HG02798 (cell line): ENCODE results near the gene COL21A1.
"Not testable (repeated sequence)": the region's sequence is repeated elsewhere in the genome, so short reads cannot be mapped to it uniquely, and the experiment has no call there.

ENCODE experiments used
- ATAC-seq: cut with Tn5 transposase; IDR thresholded peaks from one replicate; pipeline ENCODE4 v1.9.1; 2021; ENCODE audit warnings: mild to moderate bottlenecking; ENCODE audit not compliant: unreplicated experiment, poor library complexity

COL21A1 gene

DNA sequence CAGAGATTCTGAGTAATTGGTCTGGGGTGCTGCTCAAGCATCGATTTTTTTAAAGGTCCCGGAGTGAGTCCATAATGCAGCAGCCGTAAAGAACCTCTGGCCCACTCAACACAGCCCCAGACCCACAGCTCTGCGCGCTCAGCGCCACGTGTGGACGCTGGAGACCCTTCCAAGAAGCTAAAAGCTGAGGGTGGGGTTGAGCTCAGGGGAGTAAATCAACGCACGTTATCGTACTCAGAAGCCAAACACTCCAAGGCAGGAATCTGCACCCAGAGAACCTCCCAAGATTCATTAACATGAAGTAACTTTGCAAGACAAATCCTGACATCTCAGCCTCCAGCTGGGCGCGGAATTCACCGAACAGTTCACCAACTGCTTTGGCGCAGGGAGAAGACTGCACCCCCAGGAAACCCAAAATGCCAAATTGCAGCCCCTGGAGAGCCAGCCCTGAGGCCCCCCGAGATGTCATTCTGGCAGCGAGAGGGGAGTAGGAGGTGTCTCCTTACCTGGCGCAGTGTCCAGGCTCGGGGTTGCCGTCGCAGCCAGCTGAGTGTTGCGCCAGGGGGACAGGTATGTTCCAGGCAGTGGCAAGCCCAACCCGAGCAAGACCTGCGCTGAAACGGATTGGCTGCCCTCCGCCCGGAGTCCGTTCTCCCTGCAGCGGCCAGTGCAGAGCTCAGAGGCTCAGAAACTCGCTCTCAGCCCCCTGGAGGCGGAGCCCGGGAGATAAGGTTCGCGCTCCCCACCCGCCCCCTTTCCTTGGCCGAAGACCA lies at the start of gene COL21A1:
COL21A1 (minus strand) TSS at position 700 of the 773 bp plus-strand sequence. CDS start 64,962 bp downstream, outside the sequence.
- ATAC-seq, result no peak

DNA sequence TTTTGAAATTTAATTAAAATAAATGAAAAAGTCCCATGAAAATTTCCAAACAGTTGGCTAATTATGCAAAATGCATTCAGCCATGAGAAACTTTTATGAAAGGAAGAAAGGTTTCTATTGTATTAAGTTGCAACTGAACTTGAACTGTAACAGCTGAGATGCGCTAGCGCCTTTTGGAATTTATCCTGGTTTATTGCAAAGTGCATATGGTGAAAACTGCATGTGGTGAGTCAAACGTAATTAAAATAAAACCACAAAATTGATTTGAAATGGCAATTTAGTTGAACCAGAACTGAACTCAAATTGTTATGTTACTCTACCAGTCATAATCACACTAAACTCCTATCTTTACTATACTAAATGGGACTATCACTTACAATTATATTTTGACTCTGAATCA lies 46.4 kb upstream of the COL21A1 start:
- no peak for ATAC-seq

DNA sequence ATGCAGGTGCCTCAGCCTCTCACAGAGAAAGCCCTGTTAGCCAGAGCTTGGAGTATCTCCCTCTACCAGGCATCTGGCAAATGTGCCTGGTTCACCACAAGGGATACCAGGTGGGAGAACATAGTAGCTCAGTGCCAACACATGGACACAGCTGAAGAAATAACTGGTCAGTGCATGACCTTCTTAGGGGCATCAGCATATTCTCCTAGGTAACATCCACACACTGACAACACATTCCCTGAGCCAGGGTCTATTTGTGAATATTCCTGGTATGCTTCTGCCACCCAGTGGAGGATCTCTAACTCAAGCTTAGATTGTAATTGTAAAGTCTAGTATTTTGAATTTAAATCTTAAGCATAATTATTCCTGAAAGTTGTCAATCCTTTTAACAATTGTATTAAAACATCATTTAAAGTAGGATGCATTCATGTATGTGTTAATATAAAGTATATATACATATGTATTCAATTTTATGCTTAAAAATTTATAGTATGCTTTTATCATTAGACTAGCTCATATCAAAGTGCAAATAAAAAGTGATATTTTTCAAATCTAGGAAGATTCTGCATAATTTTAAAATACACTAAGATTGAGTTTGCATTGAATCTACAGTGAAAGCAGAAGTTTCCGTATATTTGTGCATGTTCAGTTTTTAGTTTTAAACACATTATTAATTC lies 45.3 kb upstream of the COL21A1 start:
- ATAC-seq, result no peak

DNA sequence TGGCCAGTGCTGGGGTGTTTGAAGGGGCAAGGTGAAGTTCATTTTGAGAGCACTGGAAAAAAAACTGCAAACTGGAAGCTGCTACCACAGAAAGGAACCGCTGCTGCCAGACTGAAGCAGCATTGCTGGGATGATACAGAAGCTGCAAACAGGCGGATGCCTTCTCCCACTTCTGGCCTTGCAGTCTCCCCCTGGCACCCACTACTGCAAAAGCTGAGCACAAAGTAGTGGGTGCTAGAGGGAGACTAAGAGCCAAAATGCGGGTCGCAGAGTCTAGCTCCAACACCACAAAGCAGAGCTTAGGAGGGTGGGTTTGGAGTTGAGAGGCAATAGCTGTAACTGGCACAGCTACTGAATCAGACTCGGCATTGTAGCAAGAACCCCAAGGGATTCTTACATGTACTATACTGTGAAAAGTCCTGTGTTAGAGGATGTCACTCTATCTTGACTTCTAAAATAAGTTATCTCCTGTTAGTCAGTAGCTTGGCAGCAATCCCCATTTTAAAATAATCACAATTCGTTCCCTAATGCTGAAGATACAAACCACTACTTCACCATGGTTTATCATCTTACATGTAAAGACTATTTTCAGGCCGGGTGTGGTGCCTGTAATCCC lies 44.0 kb upstream of the COL21A1 start:
- ATAC-seq, result no peak

DNA sequence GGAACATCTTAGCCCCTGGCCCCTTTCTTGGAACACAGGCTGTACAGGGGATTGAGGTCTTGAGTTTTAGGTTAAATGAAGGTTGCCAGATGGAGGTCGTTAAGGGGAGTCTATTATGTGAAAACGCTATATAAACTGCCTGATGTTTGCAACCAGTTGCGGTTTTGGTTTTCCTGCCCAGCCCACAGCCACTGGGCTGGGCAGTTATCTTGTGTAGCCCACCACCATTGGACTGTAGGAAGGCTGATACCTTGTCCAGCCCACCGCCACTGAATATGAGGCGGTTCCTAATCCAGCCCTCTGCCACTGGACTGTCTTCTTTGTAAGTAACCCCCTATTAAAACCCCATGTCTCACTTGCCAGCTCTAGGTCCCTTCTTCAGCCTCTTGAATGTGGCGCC lies 42.3 kb upstream of the COL21A1 start:
- no peak for ATAC-seq

DNA sequence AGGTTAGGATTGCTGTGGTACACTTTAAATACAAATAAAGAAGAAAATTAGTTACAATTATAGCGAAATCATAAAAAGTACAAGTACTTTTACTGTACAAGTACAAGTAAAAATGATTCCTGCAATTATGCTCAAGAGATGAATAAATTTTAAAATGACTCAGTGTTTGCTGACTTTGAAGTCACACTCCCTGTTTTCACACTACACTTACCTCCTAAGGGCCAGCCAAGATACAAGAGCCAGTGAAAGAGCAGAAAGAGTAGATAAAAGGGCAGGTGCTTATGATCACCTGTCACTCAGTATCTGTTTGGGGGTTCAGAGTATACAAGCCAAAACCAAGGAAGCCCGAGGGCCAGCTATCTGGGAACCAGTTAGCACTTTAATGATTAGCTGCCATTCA lies 41.0 kb upstream of the COL21A1 start:
- ATAC-seq, result no peak

DNA sequence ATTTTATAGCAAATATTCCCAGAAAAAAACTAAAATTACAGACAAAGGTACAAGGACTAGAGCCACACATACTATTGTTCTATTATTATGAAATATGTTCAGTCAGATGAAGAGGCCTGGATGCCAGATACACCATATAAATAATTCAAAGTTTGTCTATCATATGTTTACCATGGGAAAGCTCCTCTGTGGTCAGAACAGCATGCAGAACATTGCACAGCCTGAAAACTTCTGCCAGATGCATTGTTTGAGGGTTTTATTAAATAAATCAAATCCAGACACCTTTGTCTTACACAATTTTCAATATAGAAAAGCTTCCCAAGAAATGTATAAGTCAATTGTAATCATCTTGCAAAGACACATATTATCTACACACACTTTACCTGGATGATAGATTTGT lies 35.0 kb upstream of the COL21A1 start:
- no peak for ATAC-seq

- ATAC-seq, result no peak
Observed at GRCh38 chr6:56280126-56280525, 32.7 kb upstream of the COL21A1 start.

GRCh38 chr6:56279331-56280080 lies 32.1 kb upstream of the COL21A1 start:
- no peak for ATAC-seq

- no peak for ATAC-seq
Observed at GRCh38 chr6:56278171-56278591, 30.8 kb upstream of the COL21A1 start.

- no peak for ATAC-seq
Observed at GRCh38 chr6:56270812-56271441, 23.5 kb upstream of the COL21A1 start.

DNA sequence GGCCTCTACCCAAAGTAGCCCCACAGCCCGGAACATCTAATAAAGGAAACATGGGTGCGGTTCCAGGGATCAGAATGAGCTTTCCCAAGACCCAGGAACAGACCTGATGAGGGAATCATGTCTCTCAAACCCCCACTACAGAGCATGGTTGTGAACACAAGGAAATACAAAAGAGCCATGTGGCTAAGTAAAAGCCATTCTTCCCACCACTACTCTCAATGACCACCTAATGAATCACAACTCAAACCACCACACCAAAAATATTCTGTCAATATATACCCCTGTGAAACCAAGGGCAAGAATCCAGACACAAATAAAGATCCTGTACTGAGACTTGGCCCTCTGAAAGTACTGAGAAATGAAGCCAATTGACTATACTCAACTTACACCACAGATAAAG lies 20.9 kb upstream of the COL21A1 start:
- no peak for ATAC-seq

DNA sequence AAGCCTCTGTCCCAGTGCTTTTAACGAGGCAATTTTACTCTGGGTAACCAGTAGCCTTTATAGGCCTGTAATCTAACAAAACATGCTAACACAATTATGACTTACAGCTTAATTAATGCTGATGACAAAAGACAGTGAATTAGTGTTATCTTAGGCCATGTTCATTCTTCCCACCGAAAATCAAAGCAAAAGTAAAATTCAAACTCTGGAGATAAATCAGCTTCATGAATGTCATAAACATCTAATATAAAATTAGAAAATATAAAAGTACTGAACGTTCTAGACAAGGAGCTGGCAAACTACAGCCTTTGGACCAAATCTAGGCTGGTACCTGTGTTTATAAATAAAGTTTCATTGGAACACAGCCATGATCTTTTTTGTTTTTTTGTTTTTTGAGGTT lies 18.6 kb upstream of the COL21A1 start:
- ATAC-seq, result no peak

DNA sequence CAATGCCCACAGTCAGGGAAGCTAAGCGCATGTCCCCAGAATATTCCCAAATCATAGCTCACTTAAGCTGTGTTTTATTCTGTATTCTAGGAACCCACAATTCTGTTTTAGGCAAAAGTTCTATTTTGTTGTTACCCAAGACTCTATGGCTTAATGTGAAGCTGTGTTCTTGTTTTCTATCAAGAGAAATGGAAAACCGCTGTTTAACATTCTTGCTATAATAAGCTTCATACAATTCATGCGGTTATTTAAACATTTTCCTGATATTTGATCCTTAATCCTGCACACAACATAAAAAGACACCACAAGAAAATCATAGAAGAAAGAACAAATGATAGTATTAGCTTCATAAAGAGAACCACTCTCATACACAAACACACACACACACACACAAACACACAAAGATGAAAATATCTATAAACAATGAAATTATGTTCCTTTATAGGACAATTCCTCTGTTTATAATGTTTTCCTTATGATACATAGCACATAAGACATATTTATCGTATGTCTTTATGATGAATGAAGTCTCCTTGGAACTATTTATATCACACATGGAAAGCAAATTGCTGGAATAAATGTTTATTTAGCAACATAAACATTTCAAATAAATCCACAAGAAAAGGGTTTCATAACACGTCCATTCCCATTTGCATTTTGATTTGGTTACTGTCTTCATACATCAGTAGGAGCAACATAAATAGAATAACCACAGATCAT lies 16.4 kb upstream of the COL21A1 start:
- no peak for ATAC-seq

DNA sequence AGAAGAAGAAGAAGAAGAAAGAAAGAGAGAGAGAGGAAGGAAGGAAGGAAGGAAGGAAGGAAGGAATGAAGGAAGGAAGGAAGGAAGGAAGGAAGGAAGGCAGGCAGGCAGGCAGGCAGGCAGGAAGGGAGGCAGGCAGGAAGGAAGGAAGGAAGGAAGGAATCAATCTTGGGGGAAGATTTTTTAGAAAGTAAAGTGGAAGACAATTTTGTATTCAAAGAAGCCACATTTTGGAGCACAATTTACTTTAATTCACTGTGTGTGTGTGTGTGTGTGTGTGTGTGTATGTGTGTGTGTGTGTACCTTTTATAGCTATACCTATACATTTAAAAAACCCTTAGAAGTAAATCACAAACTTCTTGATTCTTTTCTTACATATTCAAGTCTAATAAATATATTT lies 13.2 kb upstream of the COL21A1 start:
- ATAC-seq, result not testable (repeated sequence)

- no peak for ATAC-seq
Observed at GRCh38 chr6:56259234-56260077, 12.1 kb upstream of the COL21A1 start.

- ATAC-seq, result no peak
Observed at GRCh38 chr6:56255349-56255748, 8.0 kb upstream of the COL21A1 start.

- no peak for ATAC-seq
Observed at GRCh38 chr6:56250266-56250665, 2.9 kb upstream of the COL21A1 start.

- no peak for ATAC-seq
Observed at GRCh38 chr6:56247654-56248122, 308 bp upstream of the COL21A1 start.
